D721Med (cell line): ENCODE measurements around the gene MXI1.
"Not testable (repeated sequence)": the region's sequence is repeated elsewhere in the genome, so short reads cannot be mapped to it uniquely, and the experiment has no call there.

Source experiments
- DNase-seq: peaks from one replicate; pipeline ENCODE4 v3.0.0; 2011; ENCODE audit warnings: low spot score; ENCODE audit not compliant: insufficient read length
- FAIRE-seq: peaks from 2 replicates; lab custom pipeline; 2011; peaks lifted over from hg19 to GRCh38; lab: Jason Lieb, UNC
- TF ChIP-seq, protein P1 (sequence below): IDR thresholded peaks from 2 replicates; pipeline ENCODE4 v1.5.1; 2012; ENCODE audit warnings: mild to moderate bottlenecking, control low read depth; ENCODE audit not compliant: insufficient read depth; ENCODE audit errors: missing control alignments

The MXI1 gene

DNA sequence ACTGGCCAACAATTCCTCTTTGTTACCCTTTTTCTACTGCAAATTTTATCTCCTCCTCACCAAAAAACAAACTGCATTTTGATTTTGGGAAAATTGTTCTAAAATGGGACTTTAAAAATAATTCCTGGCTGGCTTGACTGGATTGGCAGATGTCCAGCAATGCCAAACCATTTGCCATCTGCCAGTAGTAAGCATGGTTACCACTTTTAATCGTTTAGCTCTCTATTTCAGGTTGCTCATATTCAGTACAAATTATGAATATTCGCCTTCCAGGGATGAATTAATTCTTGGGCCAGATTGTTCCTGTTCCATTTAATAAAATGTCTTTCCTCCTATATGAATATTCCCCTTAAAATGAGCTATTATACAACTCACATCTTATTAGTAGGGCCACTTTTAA lies 61.6 kb downstream of the MXI1 start:
- DNase-seq: no peak
- TF ChIP-seq, protein P1, sequence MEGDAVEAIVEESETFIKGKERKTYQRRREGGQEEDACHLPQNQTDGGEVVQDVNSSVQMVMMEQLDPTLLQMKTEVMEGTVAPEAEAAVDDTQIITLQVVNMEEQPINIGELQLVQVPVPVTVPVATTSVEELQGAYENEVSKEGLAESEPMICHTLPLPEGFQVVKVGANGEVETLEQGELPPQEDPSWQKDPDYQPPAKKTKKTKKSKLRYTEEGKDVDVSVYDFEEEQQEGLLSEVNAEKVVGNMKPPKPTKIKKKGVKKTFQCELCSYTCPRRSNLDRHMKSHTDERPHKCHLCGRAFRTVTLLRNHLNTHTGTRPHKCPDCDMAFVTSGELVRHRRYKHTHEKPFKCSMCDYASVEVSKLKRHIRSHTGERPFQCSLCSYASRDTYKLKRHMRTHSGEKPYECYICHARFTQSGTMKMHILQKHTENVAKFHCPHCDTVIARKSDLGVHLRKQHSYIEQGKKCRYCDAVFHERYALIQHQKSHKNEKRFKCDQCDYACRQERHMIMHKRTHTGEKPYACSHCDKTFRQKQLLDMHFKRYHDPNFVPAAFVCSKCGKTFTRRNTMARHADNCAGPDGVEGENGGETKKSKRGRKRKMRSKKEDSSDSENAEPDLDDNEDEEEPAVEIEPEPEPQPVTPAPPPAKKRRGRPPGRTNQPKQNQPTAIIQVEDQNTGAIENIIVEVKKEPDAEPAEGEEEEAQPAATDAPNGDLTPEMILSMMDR: no peak
- FAIRE-seq: no peak

DNA sequence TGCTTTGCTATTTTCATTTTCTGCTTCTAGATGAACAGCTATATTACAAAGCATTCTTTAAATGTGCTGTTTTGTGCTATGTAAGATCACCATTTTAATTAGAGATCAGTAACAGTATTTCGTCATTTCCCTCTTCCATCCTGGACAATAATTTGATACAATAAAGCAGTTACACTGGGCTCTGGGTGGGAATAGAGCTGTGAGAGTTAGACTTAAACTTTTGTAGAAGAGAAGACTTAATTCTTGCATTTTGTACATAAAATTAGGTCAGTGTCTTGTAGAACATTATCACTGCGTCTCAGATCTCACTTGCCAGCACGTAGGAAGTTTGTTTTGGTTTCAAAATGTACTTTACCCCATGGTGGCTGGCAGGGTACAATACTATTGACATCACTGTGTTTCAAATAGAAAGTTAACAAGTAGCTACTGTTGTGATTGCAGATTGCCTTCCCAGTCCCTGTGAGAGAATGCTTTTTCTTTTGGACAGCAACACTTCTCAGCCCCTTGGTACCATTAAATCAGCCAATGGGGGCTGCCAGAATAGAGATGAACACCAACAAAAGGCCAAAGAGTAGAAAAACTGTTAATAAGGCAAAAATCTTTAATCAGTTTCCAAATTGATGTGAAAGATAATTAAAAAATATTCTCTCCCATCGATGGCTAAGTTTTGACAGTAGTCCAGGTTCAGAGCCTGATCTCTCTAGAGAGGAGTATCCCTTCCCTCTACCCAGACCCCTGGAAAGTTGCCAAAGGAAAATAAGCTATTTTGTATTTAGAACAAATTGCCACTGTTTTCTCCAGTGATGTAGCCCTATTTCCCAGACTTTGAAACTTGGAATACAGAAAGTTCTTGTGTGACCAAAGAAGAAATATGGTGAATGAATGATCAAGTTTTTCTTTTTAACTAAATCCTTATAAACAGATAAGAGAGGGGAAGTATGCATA lies 62.2 kb downstream of the MXI1 start:
- TF ChIP-seq, protein P1: no peak
- no peak for FAIRE-seq
- DNase-seq: no peak

DNA sequence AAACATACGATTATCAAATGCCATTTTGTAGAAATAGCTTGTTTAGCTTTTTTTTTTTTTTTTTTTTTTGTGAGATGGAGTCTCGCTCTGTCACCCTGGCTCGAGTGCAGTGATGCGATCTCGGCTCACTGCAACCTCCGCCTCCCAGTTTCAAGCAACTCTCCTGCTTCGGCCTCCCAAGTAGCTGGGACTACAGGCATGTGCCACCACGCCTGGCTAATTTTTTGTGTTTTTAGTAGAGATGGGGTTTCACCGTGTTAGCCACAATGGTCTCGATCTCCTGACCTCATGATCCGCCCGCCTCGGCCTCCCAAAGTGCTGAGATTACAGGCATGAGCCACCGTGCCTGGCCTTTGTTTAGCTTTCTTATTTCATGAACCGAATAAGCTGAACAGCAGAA lies 65.6 kb downstream of the MXI1 start:
- not testable (repeated sequence) for FAIRE-seq, DNase-seq

DNA sequence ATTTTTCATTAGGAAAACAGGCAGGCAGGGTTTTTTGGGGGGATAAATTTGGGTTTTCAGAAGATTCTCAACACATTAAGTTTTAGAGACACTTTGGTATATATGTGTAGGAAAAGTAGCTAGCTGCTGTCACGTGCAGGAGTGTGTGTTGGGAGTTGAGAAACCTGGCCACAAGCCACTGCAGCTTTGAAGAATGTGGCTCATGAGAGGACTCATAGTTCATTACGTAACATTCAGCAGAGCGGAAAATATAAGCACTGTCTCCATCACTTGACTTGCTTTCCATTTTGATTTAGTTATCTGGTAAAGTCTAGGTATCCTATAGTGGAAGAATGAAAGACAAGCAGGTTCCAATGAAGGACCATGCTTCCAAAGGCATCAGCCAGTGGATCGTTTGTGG lies 66.1 kb downstream of the MXI1 start:
- FAIRE-seq (no peak), DNase-seq (no peak)
- TF ChIP-seq, protein P1: no peak

DNA sequence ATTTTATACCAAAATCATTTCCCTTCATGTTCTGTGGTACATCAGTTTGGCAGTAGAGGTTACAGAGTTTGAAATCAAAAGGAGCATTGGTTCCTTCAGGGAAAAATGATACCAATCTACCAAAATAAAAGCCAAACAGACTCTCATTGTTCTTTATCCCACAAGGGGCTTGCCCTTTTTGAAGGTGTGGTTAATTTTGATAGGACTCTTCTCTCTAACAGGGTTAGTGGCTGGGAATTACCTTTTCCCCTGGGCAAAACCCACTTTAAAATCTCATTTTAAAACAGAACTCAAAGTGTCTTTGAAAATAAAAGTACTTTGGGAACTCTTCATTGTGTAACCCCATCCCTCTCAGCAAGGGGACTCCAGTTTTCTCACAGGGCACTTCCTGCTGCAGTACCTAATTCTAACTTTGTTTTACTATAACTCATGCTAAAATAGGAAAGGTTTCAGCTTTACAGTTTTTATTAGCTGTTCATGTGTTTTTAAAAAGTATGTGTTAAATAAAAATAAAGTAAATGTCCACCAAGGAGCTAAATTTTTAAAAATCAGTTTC lies 66.7 kb downstream of the MXI1 start:
- no peak for DNase-seq
- no peak for FAIRE-seq
- TF ChIP-seq, protein P1: no peak

DNA sequence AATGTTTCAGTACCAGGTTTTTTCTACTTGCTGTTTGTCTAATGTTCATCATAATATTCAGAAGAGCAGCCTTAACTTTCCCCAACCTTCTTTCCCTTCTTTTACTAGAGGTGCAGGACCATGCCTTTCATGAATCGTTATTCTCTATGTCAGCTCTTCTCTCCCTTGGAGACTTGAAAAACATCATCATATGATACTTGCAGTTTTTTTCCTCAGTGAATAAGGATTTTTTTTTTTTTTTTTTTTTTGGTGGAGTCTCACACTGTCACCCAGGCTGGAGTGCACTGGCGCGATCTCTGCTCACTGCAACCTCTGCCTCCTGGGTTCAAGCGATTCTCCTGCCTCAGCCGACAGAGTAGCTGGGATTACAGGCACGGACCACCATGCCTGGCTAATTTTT lies 67.2 kb downstream of the MXI1 start:
- TF ChIP-seq, protein P1: no peak
- no peak for DNase-seq
- FAIRE-seq: no peak

DNA sequence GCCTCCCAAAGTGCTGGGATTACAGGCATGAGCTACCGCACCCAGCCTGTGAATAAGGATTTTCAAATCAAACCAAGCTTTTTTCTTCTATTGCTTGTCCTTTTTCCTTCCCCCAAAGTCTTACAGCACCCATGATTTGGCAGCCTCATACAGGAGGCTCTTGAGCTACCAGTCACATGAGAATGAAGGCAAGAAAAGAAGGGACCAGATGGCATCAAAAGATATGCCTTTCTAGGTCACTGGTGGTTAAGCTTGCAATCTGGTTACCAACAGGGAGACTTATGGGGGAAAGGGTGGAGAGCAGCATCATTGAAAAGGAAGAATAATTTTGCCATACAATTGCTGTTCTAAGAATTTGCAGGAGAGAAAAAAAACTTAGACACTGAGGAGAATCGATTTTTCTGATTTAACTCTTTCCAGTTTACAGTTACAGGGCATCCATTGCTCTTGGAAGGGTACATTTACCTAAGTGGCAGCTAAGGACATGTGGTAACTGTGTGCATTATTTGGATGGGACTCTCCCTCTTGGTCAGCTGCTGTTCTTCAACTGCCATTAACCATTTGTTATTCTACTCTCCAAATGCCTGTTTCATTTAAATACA lies 67.8 kb downstream of the MXI1 start:
- DNase-seq (no peak), FAIRE-seq (no peak)
- TF ChIP-seq, protein P1: no peak
